Gastrocnemius medialis (tissue), 4 donors: Measurements from ENCODE around the gene SSBP4.

Experiments
- CTCF ChIP-seq, 5 experiments: fragments of 450-650 bp in 3 of 5; fragments of 200-600 bp in 2 of 5; sonication (generic) in 2 of 5; IDR thresholded peaks in 4 of 5; conservative IDR thresholded peaks in 1 of 5; 1 replicate in 4 of 5; 2 replicates in 1 of 5; pipeline ENCODE4 v1.5.1; 2016 to 2019; ENCODE audit warnings: antibody characterized with exemption in 5 of 5, mild to moderate bottlenecking in 3 of 5, moderate library complexity in 3 of 5
- POLR2A ChIP-seq, 2 donors: fragments of 450-650 bp; IDR thresholded peaks; one replicate each; pipeline ENCODE4 v1.6.1; 2017; ENCODE audit warnings: antibody characterized with exemption in 2 of 2, mild to moderate bottlenecking in 2 of 2, moderate library complexity in 2 of 2

DNA sequence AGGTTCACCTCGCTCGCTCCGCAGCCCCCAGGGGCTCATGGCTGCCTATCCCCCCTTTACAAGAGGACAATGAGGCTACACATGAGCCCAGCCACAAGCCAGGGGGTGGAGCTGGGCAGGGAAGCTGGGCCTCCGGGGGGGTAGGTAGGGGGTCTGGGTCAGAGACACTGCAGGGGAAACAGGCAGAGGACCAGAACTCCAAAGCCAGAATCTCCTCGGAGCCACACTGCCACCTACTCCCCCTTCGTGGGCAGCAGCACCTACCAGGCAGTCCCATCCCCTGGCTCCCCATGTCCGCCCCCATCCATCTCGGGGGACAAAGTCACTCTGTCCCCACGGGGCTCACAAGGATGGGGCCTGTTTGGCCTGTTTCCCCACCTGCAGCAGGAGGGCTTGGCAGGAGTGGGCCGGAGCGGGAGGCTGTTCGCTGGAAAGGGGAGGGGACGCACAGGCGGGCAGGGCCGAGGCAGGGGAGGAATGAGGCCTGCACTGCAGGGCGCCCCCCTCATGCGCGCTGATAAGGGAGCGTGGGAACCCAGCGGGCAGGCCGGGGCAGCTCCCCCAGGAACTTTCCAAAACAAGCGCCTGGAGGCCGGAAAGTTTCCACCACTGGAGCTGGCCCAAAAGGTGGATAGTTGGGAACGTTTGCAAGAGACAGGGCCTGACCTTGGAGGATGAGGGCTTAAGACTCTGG lies 19.3 kb downstream of the SSBP4 start:
- TF ChIP-seq CTCF (IDR thresholded peaks at IDR 0.05 in 4 of 5, conservative IDR thresholded peaks at IDR 0.05 in 1 of 5) (no peak), POLR2A (IDR thresholded peaks at IDR 0.05) (no peak)
